HT-29 (cell line): ENCODE data around the gene RXRA. TPM values are rescaled to one million over a fixed set of nuclear protein-coding genes. Genes with fewer than 3 reads are reported as not detected.

Experiments used
- DNase-seq: peaks from one replicate; pipeline ENCODE4 v3.0.0-alpha.2; 2015; ENCODE audit warnings: low spot score
- total RNA-seq: library from RNA; depleted of rRNA; stranded (reverse); fragments of >200 nt; shearing (Covaris generic); gene quantifications from 2 replicates; pipeline ENCODE4 v1.2.3, GENCODE V29; 2014

RXRA gene
- total RNA-seq, 1 experiment from 2014 or later = 74.4 TPM

GRCh38 chr9:134463280-134463679 lies 137.0 kb downstream of the RXRA start:
- DNase-seq = no peak

- no peak for DNase-seq
Observed at GRCh38 chr9:134466869-134467616, 140.8 kb downstream of the RXRA start.

GRCh38 chr9:134468358-134468757 lies 142.1 kb downstream of the RXRA start:
- DNase-seq = no peak

GRCh38 chr9:134469041-134469875 lies 143.0 kb downstream of the RXRA start:
- no peak for DNase-seq

- no peak for DNase-seq
Observed at GRCh38 chr9:134472256-134472655, 146.0 kb downstream of the RXRA start.

- no peak for DNase-seq
Observed at GRCh38 chr9:134473141-134474054, 147.1 kb downstream of the RXRA start.

- DNase-seq = no peak
Observed at GRCh38 chr9:134474055-134474370, 147.8 kb downstream of the RXRA start.

- no peak for DNase-seq
Observed at GRCh38 chr9:134475011-134475790, 148.9 kb downstream of the RXRA start.

- DNase-seq = no peak
Observed at GRCh38 chr9:134476272-134476941, 150.2 kb downstream of the RXRA start.

- no peak for DNase-seq
Observed at GRCh38 chr9:134476942-134477335, 150.7 kb downstream of the RXRA start.

- DNase-seq = no peak
Observed at GRCh38 chr9:134477342-134477925, 151.2 kb downstream of the RXRA start.

GRCh38 chr9:134477927-134478326 lies 151.7 kb downstream of the RXRA start:
- DNase-seq = no peak

- DNase-seq = no peak
Observed at GRCh38 chr9:134481762-134482161, 155.5 kb downstream of the RXRA start.

GRCh38 chr9:134482226-134482625 lies 156.0 kb downstream of the RXRA start:
- DNase-seq = no peak

GRCh38 chr9:134483361-134484184 lies 157.3 kb downstream of the RXRA start:
- no peak for DNase-seq

GRCh38 chr9:134484479-134484878 lies 158.2 kb downstream of the RXRA start:
- no peak for DNase-seq

- no peak for DNase-seq
Observed at GRCh38 chr9:134485653-134486052, 159.4 kb downstream of the RXRA start.

GRCh38 chr9:134486143-134486591 lies 159.9 kb downstream of the RXRA start:
- no peak for DNase-seq

GRCh38 chr9:134486596-134486995 lies 160.3 kb downstream of the RXRA start:
- no peak for DNase-seq
